Smooth muscle cell of bladder (primary cell): Measurements from ENCODE around the gene FETUB. TPM values are rescaled to one million over a fixed set of nuclear protein-coding genes. Genes with fewer than 3 reads are reported as not detected.

Experiments
- total RNA-seq: library from RNA; depleted of rRNA; stranded (reverse); fragments of >200 nt; gene quantifications from 2 replicates; pipeline ENCODE4 v1.2.3, GENCODE V29; 2014

FETUB gene, protein sequence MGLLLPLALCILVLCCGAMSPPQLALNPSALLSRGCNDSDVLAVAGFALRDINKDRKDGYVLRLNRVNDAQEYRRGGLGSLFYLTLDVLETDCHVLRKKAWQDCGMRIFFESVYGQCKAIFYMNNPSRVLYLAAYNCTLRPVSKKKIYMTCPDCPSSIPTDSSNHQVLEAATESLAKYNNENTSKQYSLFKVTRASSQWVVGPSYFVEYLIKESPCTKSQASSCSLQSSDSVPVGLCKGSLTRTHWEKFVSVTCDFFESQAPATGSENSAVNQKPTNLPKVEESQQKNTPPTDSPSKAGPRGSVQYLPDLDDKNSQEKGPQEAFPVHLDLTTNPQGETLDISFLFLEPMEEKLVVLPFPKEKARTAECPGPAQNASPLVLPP
- not detected in 2 replicates for total RNA-seq

DNA sequence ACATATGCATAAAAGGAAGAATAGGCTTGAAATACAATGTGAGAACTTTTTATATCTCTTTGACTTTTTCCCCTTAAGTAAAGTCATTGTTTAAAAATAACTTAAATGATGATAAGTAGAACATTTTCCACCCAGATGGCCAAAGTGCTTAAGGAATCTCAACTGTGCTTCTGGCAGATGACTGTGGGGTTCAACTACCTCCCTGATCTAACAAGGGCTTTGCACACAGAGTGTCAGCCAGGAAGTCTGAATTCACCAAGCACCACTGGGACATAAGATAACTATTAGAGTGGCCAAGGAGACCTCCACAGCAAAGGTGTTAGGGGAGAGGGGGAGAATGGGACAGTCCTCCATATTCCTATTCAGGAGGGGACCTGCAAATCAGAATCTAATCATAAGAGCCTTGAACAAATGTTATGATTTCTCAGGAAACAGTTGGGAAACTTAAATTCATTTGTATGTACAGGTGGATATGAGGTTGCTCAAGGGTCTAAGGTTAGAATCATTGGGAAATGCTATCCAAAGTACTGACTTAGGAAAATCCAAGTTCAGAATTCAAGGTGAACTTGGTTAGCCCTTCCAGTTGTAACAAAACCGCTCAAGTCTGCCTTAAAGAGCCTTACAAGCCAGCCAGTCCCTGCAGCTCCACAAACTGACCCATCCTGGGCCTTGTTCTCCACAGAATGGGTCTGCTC is at the start of gene FETUB:
Gene FETUB (plus strand): TSS at position 622 of the 695 bp plus-strand sequence. CDS start 62 bp downstream, at position 684.

DNA sequence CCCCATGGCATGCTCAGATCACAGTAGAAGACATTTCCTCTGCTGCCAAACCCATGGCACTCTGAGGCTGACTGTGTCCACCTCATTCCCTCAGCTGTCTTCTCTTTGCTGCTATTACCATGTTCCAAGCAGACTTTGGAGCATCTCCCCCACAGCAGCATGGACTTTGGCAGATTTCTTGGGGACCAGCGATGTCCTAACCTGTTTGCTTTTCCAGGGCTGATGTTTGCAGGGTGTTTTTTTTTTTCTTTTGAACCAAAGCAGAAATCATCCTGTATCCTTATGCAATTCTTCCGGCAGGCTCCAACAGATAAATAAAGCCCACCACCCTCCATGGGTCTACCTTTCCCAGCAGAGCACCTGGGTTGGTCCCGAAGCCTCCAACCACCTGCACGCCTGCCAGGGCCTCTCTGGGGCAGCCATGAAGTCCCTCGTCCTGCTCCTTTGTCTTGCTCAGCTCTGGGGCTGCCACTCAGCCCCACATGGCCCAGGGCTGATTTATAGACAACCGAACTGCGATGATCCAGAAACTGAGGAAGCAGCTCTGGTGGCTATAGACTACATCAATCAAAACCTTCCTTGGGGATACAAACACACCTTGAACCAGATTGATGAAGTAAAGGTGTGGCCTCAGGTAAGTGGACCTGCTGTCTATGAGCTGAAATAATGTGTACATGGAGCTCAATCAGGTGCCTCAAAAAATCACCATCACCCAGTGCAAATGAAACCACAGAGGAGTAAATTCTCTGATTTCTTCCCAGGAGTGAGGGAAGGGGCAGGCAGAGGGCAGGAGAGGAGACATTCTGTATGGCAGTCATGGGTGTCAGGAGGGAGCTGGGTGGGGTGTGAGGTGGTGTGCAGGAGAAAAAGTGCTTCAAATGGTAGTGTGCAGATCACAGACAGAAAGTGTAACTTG is 27.2 kb upstream of the FETUB start, which contains the start of gene AHSG:
Gene AHSG (plus strand): TSS at position 340 of the 916 bp plus-strand sequence. CDS start 82 bp downstream, at position 422.

DNA sequence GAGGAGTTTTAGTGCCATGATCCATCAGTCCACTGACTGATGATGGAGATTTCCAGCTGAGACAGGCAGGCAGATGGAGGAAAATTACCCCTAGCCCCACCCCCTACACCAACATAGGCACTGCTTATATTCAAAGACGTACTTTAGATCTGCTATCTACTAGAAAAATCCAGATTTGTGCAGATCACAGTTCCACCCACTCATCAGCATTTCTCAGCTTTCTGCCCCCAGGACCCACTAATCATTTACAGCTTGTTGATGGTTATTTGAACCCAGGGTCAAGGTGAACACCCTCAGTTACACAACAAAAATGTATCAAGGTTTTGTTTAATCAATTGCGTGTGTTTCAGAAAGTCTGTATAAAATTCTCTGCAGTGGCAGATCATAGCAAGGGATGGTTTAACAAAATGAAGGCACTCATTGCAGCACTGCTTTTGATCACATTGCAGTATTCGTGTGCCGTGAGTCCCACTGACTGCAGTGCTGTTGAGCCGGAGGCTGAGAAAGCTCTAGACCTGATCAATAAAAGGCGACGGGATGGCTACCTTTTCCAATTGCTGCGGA is 25.5 kb downstream of the FETUB start, which contains the start of gene HRG:
Gene HRG (plus strand): TSS at position 390 of the 564 bp plus-strand sequence. CDS start 18 bp downstream, at position 408.

Other genes starting within 250 kb of the FETUB start
- gene CRYGS, start 96.0 kb upstream of the FETUB start, total RNA-seq: 0.43 and 1.0 TPM in 2 replicates
- 10.2 and 13.6 TPM in 2 replicates for gene TBCCD1, start 73.1 kb upstream of the FETUB start, total RNA-seq
- gene DNAJB11, start 69.7 kb upstream of the FETUB start, total RNA-seq: 55.0 and 64.8 TPM in 2 replicates
- not detected in 2 replicates for gene AHSG, start 27.3 kb upstream of the FETUB start, total RNA-seq
- under 0.01 TPM in 1 of 2 replicates, not detected in the other for gene HRG, start 25.6 kb downstream of the FETUB start, total RNA-seq
- gene KNG1, start 77.0 kb downstream of the FETUB start, total RNA-seq: not detected in 2 replicates
- gene EIF4A2, start 143.2 kb downstream of the FETUB start, total RNA-seq: 564 and 888 TPM in 2 replicates
- gene RFC4, start 166.1 kb downstream of the FETUB start, total RNA-seq: 9.9 and 10.1 TPM in 2 replicates
- not detected in 2 replicates for gene ADIPOQ, start 202.3 kb downstream of the FETUB start, total RNA-seq